HG02943 (cell line): Measurements from ENCODE around the gene ABCF2.

Source experiments
- ATAC-seq: cut with Tn5 transposase; IDR thresholded peaks from one replicate; pipeline ENCODE4 v1.9.1; 2021; ENCODE audit warnings: mild to moderate bottlenecking, low read depth, moderate library complexity; ENCODE audit not compliant: unreplicated experiment

Gene ABCF2

GRCh38 chr7:151226875-151227782 is at the start of gene ABCF2:
TSS of gene ABCF2 (minus strand) at chr7:151227205. CDS start at chr7:151226458, 747 bp downstream.
- peak; percentile 98 for ATAC-seq

GRCh38 chr7:151275813-151276577 is 49.0 kb upstream of the ABCF2 start:
- no peak for ATAC-seq

DNA sequence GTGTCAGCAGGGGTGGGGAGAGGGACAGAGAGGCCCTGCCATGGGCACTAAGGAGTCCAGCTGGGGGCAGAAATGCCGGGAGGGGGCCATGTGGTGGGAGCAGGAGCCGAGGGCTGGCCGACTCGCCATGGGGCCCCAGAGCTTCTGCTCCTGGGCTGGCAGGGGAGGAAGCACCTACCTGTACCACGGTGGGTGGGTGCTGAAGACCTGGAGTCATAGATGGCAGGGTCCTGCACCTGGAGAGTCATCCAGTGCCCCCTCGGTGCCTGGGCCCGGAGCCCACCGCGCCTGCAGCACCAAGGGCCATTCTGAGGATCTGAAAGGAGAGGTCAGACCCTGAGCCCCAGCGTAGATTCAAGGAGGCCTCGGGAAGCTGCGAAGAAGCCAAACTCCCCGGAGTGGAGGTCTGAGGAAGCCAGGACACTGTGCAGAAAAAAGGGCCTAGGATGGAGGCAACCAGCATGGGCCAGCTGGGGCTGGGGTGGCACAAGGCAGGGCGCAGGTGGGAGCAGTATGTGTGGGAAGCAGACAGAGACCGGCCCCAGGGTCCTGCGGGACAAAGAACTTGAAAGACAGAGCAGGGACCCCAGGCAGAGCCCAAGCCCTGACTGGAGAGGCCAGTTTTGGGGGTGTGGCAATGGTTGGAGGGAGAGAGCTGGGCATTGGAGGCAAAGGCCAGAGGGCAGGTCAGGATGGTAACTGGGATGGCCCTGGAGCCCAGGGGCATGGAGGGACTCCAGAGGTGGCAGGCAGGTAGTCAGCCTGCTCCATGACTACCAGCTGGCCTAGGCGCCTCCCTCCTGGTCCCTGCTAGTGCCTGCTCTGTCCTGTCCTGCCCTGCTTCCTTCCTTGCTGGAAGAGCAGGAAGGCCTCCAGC is 48.2 kb upstream of the ABCF2 start:
- no peak for ATAC-seq

DNA sequence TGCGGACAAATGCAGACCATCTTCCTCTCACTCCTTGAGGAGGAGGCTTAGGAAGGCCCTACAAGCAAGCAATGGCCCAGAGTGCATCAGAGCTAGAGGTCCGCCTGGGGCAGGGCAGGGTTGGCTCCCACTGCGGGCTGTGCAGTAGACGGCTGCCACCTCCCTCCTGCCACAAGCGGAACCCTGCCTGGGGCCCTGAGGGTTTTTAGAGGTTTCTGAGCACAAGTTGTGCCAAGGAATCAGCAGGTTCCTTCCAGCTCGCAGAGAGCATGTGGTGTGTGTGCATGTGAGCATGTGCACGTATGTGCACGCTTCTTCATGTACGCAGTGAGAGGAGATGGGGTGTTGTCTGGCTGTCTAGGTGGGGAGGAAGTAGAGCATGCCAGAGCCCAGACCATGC is 47.4 kb upstream of the ABCF2 start:
- no peak for ATAC-seq

GRCh38 chr7:151273651-151274390 is 46.8 kb upstream of the ABCF2 start:
- no peak for ATAC-seq

DNA sequence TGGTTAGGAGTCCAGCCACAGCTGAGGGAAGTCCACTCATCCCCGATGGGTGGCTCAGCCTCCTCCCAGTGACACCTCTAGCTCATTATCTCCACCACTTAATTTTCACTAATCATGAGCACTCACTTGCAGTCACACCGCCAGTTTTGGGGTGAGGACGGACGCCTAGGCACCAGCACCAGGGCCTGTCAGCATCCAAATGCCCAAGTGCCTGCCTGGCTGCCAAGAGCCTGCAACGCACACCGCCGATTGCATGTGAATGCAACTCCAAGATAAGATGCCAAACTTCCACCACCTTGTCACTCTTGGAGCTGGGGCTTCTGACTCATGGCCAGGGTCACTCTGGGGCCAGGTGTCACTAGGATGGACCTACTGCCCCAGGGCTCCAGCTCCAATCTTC is 45.9 kb upstream of the ABCF2 start:
- no peak for ATAC-seq

DNA sequence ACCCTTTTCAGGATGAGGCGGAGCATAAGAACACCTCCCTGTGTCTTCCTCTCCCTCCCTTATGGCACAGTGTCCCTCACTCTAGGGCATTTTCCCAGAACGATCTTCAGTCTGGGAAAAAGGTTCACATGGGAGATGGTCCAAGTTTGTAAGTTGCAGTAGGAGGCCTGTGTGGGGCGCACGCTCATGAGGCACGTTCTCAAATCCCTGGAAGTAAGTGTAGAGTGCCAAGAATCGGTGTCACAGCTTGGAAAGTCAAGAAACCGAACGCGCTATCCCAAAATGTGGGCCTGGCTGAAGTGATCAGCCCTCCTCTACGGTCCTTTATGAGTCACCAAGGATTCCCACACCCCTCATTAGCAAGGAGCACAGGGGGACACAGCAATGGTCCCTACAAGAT is 45.4 kb upstream of the ABCF2 start:
- no peak for ATAC-seq

DNA sequence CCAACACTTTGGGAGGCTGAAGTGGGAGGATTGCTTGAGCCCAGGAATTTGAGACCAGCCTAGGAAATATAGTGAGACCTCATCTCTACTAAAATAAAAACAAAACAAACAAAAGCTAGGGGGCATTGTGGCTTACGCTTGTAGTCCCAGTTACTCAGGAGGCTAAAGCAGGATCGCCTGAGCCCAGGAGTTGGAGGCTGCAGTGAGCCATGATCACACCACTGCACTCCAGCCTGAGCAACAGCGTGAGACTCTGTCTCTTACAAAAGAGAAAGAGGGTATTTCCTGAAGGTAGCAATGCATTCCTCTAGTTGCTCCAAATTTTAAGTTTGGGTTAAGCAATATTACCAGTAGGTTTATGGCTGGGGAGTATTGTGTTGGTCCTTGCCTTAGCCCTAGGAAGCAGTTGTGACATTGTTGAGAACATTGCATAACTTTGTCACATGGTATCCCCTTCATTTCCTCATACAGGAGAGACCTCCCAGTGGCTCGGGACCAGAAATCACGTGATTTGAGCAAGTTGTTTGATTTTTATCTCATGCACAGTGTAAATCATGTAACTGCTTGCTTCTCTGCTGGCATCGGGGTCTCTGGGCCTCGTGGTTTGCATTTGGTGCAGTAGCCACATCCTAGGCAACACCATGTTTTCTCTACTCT is 44.8 kb upstream of the ABCF2 start:
- ATAC-seq, result no peak

- no peak for ATAC-seq
Observed at GRCh38 chr7:151269511-151269910, 42.5 kb upstream of the ABCF2 start.

GRCh38 chr7:151265351-151265931 is 38.4 kb upstream of the ABCF2 start:
- ATAC-seq, result no peak

DNA sequence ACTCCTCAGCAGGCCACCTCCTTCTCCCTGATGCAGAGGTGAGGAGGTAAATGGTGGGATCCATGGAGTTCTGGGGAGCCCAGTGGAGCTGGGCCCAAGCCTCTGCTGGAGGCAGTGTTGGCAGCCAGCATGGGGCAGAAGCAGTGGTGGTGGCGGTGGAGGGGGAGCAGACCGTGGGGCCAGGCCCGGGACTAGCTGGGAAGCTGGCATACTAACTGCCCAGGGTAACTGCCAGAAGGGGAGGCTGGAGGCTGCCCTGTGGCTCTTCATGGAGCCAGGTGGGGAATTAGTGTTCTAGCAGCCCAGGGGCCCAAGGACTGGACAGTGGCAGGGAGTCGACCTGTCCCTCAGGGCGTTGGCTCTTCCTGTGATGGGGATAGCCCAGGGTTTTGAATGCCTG is 37.6 kb upstream of the ABCF2 start:
- ATAC-seq, result no peak

DNA sequence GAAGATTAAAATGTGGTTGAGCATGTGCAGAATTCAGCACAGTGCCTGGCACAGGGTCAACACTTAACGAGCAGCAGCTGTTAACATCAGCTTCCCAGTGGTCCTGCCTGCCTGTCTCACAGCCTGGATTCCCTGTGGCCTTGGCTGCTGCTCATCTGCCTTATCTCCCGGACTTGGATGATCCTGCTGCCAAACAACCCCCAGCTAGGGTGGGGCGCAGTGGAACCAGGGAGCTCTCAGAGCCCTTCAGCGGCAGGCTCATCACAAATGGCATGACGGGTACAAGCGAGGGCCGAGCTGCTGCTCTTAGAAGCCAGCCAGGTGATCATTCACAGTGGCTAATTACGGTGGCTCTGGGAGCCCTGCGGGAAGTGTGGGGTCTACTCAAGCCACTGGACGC is 34.5 kb upstream of the ABCF2 start:
- ATAC-seq, result no peak

DNA sequence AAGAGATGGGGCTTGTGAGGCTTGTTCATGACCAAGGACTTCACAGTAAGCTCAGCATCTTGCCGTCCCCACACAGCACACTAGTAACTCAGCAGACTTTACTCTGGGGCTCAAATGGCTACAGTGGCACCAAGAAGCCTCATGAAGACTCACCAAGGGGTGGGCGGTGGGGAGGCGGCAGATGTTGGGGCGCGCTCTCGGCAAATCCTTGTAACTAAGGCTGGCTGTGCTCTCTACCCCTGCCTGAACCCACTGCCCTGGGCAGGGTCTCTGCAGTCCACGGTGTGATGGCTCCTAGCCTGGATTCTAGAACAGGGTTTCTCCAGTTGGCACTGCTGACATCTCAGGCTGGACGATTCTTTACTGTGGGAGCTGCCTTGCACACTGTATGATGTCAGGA is 33.9 kb upstream of the ABCF2 start:
- no peak for ATAC-seq

DNA sequence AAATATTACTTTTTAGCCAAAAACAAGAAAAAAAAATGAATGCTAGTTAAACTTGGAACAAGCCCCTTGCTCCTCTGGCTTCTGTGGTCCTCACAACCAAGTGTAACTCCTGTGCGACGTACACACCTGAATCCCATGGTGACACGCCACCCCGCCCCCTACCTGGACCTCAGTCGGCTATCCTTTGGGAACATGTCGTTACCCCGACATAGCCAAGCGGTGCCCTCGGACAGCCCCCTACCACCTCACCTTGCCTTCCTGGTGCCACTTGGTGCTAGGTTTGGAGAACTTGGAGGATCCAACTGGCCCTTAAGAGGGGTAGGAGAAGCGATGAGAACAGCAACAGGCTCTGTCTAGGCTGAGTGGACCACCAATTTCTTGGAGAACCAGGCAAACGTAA is 33.5 kb upstream of the ABCF2 start:
- no peak for ATAC-seq

- no peak for ATAC-seq
Observed at GRCh38 chr7:151257990-151258389, 31.0 kb upstream of the ABCF2 start.

GRCh38 chr7:151256410-151257045 is 29.5 kb upstream of the ABCF2 start:
- no peak for ATAC-seq

- ATAC-seq, result no peak
Observed at GRCh38 chr7:151255390-151255789, 28.4 kb upstream of the ABCF2 start.

DNA sequence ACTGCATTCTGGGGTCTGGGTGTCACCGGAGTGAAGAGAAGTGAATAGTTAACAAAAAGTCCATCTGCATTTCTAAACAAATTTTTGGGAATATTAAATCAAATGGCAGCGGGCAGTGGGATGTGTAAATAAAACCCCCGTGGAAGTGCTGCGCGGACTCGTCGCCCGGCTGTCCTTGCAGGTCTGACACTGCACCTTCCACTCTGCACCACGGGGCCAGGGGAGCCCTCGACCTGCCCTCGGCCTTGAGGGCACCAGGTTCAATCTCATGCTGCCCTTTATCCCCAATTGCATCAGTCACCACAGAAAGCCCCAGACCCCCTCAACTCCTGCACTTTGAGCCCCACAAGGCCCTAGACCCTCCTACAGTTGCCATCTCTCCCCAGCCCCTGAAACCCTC is 27.8 kb upstream of the ABCF2 start:
- no peak for ATAC-seq

GRCh38 chr7:151254316-151254715 is 27.3 kb upstream of the ABCF2 start:
- ATAC-seq, result no peak
